GM19193 (cell line): ENCODE data around the gene EIF2B1.
A peak's percentile ranks its signal among the peaks of the same experiment; 100 is the strongest.

Experiments
- POLR2A ChIP-seq: IDR thresholded peaks from 4 replicates; pipeline ENCODE4 v1.6.1; 2011; ENCODE audit not compliant: insufficient read depth, insufficient read length; ENCODE audit errors: extremely low read depth

EIF2B1 gene

DNA sequence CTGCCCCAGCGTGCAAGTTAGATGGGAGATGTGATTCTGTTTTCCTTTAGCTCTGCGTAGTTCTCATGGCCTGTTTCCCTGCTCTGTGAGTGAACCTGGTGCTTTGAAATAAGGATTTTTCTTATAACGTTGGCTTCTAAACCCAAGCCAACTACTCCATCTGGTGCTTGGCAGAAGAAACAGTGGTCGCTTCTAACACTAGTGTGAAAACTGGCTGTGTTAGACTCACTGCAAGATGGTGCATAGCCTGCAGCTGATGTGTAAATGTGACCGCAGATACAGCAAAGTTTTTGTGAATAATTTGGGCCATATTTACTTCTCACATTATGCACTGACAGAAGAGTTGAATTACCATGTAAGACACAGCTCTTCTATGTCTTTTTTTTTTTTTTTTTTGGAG is 12.4 kb upstream of the EIF2B1 start:
- no peak for TF ChIP-seq POLR2A

DNA sequence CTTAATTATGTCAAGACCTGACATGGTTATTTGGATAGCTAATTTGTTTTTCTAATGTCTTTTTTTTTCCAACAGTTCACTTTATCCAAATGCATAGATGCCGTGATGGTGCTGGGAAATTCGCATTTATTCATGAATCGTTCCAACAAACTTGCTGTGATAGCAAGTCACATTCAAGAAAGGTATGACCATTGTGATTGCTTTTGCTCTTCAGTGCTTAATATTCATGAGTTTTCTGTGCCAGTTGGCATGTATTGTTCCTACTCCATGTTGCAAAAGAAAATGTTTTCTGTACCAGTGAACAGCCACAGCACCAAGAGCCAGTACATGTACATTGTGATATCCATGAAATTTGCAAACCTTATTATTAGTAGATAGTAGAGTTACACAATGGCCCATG is 11.9 kb upstream of the EIF2B1 start:
- TF ChIP-seq POLR2A = no peak

DNA sequence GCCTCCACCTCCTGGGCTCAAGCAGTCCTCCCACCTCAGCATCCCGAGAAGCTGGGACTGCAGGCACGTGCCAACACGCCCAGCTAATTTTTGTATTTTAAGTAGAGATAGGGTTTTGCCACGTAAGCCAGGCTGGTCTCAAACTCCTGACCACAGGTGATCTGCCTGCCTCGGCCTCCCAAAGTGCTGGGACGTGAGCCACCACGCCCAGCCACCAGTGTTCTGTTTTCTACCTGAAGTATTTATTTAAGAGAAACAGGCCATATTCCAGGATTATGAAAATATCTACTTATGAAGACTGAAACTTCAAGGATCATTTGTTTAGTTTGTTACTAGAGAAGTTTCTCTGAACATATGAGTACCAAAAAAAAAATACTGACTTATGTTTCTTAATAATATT is 10.4 kb upstream of the EIF2B1 start:
- TF ChIP-seq POLR2A = no peak

DNA sequence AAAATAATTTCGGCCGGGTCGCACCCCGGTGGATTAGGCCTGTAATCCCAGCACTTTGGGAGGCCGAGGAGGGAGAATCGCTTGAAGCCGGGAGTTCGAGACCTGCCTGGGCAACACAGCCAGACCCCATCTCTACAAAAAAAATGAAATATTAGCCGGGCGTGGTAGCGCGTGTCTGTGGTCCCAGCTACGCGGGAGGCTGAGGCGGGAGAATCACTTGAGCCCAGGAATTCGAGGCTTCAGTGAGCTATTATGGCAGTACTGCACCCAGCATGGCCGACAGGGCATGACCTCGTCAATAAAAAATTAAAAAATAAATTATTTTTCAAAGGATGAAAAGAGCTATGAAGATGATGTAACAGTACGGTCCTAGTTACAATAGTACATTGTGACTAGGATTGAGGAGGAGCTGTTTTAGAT is 666 bp upstream of the EIF2B1 start:
- TF ChIP-seq POLR2A = no peak

DNA sequence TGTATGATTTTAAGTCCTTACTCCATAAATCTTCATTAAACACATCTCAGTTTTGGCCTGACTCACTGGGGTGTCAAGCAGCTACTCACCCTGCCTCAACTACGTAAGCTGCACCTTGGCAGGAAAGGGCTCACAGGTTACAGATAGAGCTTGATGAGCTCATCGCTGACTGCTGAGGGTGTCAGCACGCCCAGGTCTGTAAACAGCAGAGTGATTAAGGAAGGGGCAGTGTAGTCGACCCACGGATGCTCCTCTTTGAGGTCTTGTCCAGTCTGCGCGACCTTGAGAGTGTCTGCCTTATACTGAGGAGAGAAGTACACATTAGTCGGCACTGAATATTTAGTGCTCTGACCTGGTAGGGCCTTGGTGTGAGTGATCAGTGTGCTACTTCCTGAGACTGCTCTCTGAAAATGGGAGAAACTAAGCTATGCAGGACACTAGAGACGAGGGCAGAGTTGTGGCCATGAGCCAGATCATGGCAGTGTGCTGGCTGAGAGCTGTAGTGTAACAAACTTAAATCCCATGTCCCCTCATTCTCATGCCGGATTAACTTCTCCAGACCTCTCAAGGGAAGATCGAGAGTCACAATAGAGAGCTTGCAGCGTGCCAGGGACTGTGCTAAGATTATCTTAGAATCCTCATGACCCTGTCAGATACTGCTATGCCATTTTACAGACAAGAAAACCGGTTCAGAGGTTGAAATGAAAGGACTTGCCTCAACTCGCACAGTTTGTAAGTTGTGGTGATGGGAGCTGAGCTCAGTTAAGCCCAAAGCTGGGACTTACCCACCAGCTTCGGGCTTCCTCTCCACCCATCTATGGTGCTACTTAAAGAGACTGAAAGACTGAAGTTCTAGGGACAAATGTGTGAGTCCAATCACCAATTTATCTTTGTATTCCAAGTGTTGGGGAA is 11.6 kb downstream of the EIF2B1 start:
- no peak for TF ChIP-seq POLR2A

DNA sequence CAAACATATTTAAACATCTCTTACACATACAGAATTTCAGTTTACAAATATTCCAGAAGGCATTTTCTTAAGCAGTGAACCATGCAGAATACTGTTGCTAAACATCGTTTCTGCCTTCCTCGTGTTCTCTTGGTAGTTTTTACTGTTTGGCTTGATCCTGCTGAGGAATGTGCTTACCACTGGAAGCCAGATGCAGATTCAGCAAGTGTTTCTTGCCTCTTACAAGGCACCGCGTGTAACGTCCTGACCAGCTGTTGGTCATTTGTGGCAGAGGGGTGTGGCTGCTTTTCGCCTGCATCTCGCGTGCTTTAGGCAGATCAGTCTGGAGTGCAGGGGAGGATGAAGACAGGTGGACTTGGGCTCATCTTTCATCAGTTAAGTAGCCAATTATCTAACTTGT is 12.4 kb downstream of the EIF2B1 start:
- TF ChIP-seq POLR2A = no peak

DNA sequence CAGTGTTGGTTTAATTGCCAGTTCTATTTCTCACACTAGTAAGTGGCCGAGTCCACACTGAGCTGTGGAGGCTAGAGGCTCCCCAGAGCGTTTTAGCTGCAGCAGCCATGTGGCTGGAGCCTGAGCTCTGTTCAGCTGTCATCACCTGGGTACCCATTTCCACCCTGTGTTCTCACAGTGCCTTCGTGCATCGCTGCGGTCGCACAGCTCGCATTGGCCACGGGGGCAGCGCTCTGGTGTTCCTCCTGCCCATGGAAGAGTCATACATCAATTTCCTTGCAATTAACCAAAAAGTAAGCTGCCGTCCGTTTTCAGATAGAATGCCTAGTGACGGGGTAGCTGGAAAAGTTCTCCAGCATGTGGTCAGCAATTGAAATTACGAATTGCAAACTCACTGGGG is 15.9 kb downstream of the EIF2B1 start:
- no peak for TF ChIP-seq POLR2A

DNA sequence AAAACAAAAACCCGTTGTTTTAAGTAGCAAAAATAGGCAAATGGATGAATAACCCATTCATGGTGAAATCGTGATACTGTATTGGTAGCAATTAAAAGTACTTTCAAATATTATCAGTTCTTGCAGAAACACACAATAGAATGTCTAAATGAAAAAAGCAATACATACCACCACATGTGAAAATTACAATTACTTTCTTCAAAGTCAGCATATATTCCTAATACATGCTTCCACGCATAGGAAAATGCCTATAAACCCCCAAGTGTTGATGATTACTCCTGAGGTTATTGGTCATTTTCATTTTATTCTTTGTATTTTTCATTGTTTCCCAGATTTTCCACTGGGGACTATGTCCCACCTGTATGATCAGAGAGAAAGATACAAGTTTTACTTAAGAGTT is 16.3 kb downstream of the EIF2B1 start:
- no peak for TF ChIP-seq POLR2A

DNA sequence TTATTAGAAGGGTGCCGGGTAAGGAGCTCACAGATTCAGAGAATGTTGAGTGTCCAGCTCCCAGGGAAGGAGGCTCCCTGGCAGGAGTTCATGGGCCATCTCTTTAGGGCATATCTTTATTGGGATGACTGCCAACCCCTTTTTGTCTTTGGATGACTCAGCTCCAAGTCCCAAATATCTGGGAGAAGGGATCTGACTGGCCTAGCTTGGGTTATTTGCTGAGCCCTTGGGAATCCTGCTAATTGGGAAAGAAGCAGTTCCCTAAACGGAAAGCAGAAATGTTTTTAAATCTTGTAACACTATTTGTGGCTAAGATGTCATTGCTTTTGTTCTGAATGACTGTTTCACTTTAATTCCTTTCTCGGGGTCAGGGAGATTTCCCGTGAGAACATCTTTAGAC is 19.0 kb downstream of the EIF2B1 start:
- TF ChIP-seq POLR2A = no peak

DNA sequence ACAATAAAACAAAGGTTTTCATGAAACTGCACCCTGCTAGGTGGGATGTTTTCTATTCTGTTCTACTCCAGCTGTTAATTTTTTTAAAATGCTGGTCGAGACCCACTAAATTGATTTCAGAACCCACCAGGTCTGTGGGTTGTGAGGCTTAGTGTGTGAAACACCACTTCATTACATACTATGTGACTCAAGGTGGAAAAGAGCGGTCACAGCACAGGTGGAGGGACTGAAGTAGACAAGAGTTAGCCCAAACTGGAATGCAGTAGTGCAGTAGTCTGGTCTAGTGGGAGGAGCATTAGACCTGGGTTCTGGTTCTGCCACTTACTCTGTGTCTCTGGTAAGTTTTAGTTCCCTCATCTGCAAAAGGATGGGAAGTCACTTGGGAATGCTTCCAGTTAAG is 19.4 kb downstream of the EIF2B1 start:
- TF ChIP-seq POLR2A = no peak

DNA sequence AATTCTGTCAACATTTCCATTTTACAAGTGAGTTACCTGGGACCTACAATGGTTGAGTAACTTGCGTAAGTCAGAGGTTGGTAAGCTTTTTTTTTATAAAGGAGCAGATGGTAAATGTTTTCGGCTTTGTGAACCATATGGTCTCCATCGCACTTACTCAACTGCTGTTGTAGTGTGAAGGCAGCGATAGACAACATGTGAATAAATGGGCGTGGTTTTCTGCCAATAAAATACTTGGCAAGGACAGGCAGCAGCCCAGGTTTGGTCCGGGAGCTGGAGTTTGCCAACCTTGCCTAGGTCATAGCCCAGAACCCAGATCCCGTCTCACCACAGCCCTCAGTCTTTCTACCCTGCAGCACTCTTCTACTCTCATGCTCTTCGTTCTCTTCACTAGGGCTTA is 25.3 kb downstream of the EIF2B1 start:
- TF ChIP-seq POLR2A = no peak

DNA sequence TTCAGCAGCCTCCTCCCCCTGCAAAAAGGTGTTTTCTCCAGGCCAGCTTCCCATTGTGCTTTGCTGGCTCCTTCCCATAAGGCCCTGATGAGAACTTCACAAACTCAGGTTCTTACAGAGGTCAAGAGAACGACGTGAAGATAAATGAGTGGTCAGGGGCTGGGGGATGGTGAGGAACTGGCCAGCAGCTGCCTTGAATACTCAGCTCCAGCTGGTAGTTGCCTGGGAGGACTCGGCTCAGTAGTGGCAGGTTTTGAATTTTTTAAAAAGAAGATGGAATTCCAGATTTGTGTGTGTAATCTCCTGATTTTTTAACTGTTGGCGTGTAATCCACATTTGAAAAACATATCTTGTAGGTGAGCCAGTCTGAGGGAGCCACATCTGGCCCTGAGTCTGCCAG is 25.7 kb downstream of the EIF2B1 start:
- no peak for TF ChIP-seq POLR2A

DNA sequence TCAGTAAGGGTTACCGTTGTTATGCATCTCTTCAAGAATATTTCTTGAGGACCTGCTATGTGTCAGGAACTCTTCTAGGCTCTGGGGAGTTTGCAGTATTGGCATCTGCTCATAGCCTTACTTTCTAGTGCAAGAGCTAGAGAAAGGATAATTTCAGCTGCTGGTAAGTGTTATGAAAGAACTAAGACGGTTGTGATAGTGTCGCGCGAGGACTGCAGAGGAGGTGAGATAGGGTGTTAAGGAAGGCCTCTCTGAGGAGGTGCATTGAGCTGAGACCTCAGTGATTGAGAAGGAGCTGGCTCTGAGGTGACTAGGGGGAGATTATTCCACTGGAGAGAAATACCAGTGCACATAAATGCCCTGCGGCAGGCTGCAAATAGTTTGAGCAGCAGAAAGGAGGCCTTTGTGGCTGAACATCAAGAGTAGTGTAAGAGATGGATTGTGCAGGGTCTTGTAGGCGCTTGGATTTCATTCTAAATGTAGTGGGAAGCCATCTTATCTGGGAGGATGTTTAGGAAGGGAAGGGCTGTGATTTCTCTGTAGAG is 30.8 kb downstream of the EIF2B1 start:
- TF ChIP-seq POLR2A = no peak

DNA sequence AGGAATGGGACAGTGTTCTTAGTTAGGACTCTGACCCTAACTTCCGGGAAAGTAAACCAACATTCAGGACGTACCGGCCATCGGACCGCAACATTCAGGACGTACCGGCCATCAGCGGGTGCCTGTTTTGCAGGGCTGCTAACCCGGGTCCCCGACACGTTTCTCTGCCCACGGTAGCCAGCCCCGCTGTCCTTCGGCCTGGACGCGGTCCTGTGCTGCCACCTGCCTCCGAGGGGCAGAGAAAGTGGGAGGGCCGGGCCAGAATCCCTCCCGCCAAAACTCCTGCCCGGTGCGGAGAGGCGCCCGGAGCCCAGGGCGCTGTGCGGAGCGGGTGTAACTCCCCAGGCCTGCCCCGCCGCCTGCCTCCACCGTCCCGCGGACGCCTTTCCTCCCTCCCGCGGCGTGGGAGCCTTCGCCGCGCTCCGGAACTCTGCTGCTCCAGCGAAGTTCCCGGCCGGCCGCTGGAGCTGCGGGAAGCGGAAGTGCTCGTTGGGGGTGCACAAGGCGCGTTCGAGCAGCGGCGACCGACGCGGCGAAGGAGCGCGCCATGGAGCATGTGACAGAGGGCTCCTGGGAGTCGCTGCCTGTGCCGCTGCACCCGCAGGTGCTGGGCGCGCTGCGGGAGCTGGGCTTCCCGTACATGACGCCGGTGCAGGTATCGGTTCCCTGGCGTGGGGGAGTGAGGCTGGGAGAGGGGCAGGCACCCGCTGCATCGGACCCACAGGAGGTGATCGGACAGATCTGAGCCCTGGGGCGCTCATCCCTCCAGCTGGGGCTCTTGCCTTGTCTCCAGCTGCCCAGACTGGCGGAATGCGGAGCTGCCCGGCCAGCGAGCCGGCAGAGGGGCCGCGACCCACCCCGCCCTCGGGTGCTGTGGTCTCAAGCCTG is 31.6 kb downstream of the EIF2B1 start, which contains the start of gene DDX55:
Gene DDX55 (plus strand): TSS at position 498 of the 888 bp plus-strand sequence. CDS start 50 bp downstream, at position 548.
- TF ChIP-seq POLR2A = peak; percentile 95

DNA sequence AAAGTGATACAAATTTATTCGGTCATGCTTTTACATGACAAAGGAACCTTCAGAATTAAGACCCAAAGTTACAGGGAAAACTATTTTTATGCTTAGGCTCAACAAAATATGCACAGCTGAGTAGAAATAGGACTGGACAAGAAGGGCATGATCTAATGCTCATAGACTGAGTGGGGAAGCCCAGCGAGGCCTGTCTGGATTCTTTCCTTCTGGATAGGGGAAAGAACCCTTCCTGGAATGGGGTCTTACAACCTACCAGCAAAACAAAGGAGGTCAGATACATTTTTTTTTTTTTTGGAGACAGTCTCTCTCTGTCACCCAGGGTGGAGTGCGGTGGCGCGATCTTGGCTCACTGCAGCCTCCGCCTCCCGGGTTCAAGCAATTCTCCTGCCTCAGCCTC is 33.8 kb downstream of the EIF2B1 start:
- TF ChIP-seq POLR2A = no peak
